ENCODE data around the gene DUS1L. TPM values are rescaled to one million over a fixed set of nuclear protein-coding genes. Genes with fewer than 3 reads are reported as not detected.

DUS1L gene
- total RNA-seq, 1 experiment from 2014 or later, result 144 TPM

DNA sequence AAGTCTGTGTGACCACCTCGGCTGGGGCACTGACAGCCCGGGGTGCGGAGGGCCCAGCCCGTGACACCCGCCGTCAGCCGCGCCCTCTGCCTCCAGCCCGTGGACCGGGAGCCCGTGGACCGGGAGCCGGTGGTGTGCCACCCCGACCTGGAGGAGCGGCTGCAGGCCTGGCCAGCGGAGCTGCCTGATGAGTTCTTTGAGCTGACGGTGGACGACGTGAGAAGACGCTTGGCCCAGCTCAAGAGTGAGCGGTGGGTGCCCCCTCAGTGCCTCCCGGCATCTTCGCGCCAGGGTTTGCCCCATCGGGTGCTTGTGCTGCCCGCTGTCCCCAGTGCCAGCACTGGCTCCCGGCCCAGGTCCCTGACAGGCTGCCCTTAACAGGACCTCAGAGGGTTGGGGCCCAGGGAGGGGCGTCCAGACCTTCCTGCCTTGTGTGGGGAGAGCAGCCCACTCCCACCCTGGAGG, 56.6 kb downstream of the DUS1L start:
- DNase-seq (ENCODE audit: low spot score), result no peak
- in situ Hi-C loops (cut with HindIII; ENCODE audit: low sequenced_read_pairs), result no loop called here

DNA sequence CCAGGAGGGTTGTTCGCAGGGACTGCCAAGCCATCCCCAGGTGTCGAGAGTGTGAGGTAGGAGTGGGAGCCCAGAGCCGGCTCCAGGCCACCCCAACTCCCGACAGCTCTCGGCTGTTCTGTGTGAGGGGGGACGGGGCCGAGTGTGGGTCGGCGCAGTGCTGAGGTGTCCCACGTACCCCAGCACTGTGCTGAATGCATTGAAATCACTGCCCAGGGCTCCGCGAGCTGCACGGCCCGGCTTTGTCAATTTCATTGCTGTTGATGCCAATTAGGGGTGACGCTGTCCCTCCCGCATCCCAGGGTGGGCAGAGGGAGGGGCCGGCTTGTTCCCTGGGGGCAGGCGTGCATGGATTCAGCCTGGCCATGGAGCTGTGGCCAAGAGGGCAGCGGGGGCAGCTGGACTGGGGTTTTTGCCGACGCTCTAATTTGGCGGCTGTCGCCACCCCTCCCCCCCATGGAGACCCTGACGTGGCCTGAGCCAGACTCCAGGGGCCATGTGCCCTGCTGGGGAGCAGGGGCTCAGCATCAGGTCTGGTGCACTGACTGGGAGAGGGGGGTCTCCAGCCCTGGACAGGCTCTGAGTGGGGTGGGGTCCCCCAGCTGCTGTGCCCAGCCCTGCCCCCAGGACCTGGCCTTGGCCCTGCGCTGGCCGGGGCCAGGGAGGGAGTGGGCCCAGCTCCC, 57.2 kb downstream of the DUS1L start:
- in situ Hi-C loops (cut with HindIII; ENCODE audit: low sequenced_read_pairs), result no loop called here

More for the DNA sequence above, 57.2 kb downstream of the DUS1L start:
- DNase-seq (ENCODE audit: low spot score), result no peak

Other genes starting within 250 kb of the DUS1L start
- gene MCRIP1, start 232.5 kb downstream of the DUS1L start, total RNA-seq (2014; rRNA removed; shearing (Covaris generic)), result 130 and 133 TPM in 2 replicates
- 0.31 TPM in 1 of 2 replicates, not detected in the other for gene PPP1R27, start 230.8 kb downstream of the DUS1L start, total RNA-seq (2014; rRNA removed; shearing (Covaris generic))
- gene P4HB, start 205.3 kb downstream of the DUS1L start, total RNA-seq (2014; rRNA removed; shearing (Covaris generic)), result 310 and 320 TPM in 2 replicates
- 183 and 209 TPM in 2 replicates for gene ARHGDIA, start 194.5 kb downstream of the DUS1L start, total RNA-seq (2014; rRNA removed; shearing (Covaris generic))
- gene ALYREF, start 174.2 kb downstream of the DUS1L start, total RNA-seq (2014; rRNA removed; shearing (Covaris generic)), result 379 and 407 TPM in 2 replicates
- gene ANAPC11, start 174.1 kb downstream of the DUS1L start, total RNA-seq (2014; rRNA removed; shearing (Covaris generic)), result 194 and 216 TPM in 2 replicates
- gene NPB, start 163.6 kb downstream of the DUS1L start, total RNA-seq (2014; rRNA removed; shearing (Covaris generic)), result 0.41 and 0.74 TPM in 2 replicates
- 41.8 and 60.0 TPM in 2 replicates for gene PCYT2, start 154.4 kb downstream of the DUS1L start, total RNA-seq (2014; rRNA removed; shearing (Covaris generic))
- gene SIRT7, start 147.6 kb downstream of the DUS1L start, total RNA-seq (2014; rRNA removed; shearing (Covaris generic)), result 15.4 and 17.6 TPM in 2 replicates
- gene MAFG, start 138.1 kb downstream of the DUS1L start, total RNA-seq (2014; rRNA removed; shearing (Covaris generic)), result 14.5 and 15.6 TPM in 2 replicates
- 112 and 119 TPM in 2 replicates for gene PYCR1, start 128.5 kb downstream of the DUS1L start, total RNA-seq (2014; rRNA removed; shearing (Covaris generic))
- gene MYADML2, start 118.6 kb downstream of the DUS1L start, total RNA-seq (2014; rRNA removed; shearing (Covaris generic)), result not detected in 2 replicates
- gene NOTUM, start 104.6 kb downstream of the DUS1L start, total RNA-seq (2014; rRNA removed; shearing (Covaris generic)), result 2.5 and 4.5 TPM in 2 replicates
- gene ASPSCR1, start 88.2 kb downstream of the DUS1L start, total RNA-seq (2014; rRNA removed; shearing (Covaris generic)), result 37.6 and 42.0 TPM in 2 replicates
- gene CENPX, start 42.9 kb downstream of the DUS1L start, total RNA-seq (2014; rRNA removed; shearing (Covaris generic)), result 57.8 and 109 TPM in 2 replicates
- gene LRRC45, start 42.5 kb downstream of the DUS1L start, total RNA-seq (2014; rRNA removed; shearing (Covaris generic)), result 21.2 and 25.1 TPM in 2 replicates
- gene RAC3, start 34.1 kb downstream of the DUS1L start, total RNA-seq (2014; rRNA removed; shearing (Covaris generic)), result 176 and 261 TPM in 2 replicates
- gene DCXR, start 28.1 kb downstream of the DUS1L start, total RNA-seq (2014; rRNA removed; shearing (Covaris generic)), result 131 and 135 TPM in 2 replicates
- 41.2 and 41.5 TPM in 2 replicates for gene RFNG, start 14.0 kb downstream of the DUS1L start, total RNA-seq (2014; rRNA removed; shearing (Covaris generic))
- gene GPS1, start 13.9 kb downstream of the DUS1L start, total RNA-seq (2014; rRNA removed; shearing (Covaris generic)), result 129 and 153 TPM in 2 replicates
- gene FASN, start 32.4 kb upstream of the DUS1L start, total RNA-seq (2014; rRNA removed; shearing (Covaris generic)), result 333 and 346 TPM in 2 replicates
- gene CCDC57, start 147.0 kb upstream of the DUS1L start, total RNA-seq (2014; rRNA removed; shearing (Covaris generic)), result 16.6 and 22.1 TPM in 2 replicates
- gene SLC16A3, start 163.2 kb upstream of the DUS1L start, total RNA-seq (2014; rRNA removed; shearing (Covaris generic)), result 280 and 292 TPM in 2 replicates
- 83.1 and 87.7 TPM in 2 replicates for gene CSNK1D, start 207.9 kb upstream of the DUS1L start, total RNA-seq (2014; rRNA removed; shearing (Covaris generic))

All from G401 (cell line).